HL-60 (cell line): ENCODE results near the gene KCNAB1.

Source experiments
- DNase-seq, 2 experiments: peaks; one replicate each; pipeline ENCODE4 v3.0.0-alpha.2; 2010 to 2020; ENCODE audit warnings: low read depth in 1 of 2, low spot score in 1 of 2
- H3K27ac ChIP-seq: fragments of 250-450 bp; sonication (Bioruptor Pico); replicated peaks from 2 replicates; pipeline ENCODE4 v1.5.1; 2020; ENCODE audit warnings: mild to moderate bottlenecking, moderate library complexity
- H3K27me3 ChIP-seq: fragments of 250-450 bp; sonication (Bioruptor Pico); 2 replicates; pipeline ENCODE4 v1.5.1; 2021; ENCODE audit warnings: mild to moderate bottlenecking, moderate library complexity; ENCODE audit not compliant: insufficient read depth, poor library complexity, severe bottlenecking
- H3K4me3 ChIP-seq: replicated peaks from 2 replicates; pipeline ENCODE4 v1.5.1; 2011; ENCODE audit warnings: mild to moderate bottlenecking, control low read depth, low read length; ENCODE audit not compliant: insufficient read depth
- CTCF ChIP-seq: IDR thresholded peaks from one replicate; pipeline ENCODE4 v1.5.1; 2011; ENCODE audit warnings: low read length, control low read depth, inconsistent platforms; ENCODE audit not compliant: insufficient read depth
- GABPA ChIP-seq: IDR thresholded peaks from 2 replicates; pipeline ENCODE4 v1.6.1; 2012; ENCODE audit warnings: low read depth
- POLR2AphosphoS5 ChIP-seq: IDR thresholded peaks from 2 replicates; pipeline ENCODE4 v1.6.1; 2012; ENCODE audit warnings: low read depth
- REST ChIP-seq: IDR thresholded peaks from 2 replicates; pipeline ENCODE4 v1.6.1; 2012; ENCODE audit warnings: low read depth; ENCODE audit not compliant: insufficient replicate concordance
- SPI1 ChIP-seq: IDR thresholded peaks from 2 replicates; pipeline ENCODE4 v1.6.1; 2012; ENCODE audit warnings: low read depth, mild to moderate bottlenecking, borderline replicate concordance

Gene KCNAB1

GRCh38 chr3:156108616-156109015 lies 11.8 kb upstream of the KCNAB1 start:
- H3K4me3 ChIP-seq, result no peak overlapping the region
- no peak for DNase-seq
- no peaks in the 10 kb centered on the region for H3K27me3 ChIP-seq
- no peak overlapping the region for H3K27ac ChIP-seq
- TF ChIP-seq REST (no peak), POLR2AphosphoS5 (no peak), SPI1 (no peak), GABPA (no peak), CTCF (no peak)

DNA sequence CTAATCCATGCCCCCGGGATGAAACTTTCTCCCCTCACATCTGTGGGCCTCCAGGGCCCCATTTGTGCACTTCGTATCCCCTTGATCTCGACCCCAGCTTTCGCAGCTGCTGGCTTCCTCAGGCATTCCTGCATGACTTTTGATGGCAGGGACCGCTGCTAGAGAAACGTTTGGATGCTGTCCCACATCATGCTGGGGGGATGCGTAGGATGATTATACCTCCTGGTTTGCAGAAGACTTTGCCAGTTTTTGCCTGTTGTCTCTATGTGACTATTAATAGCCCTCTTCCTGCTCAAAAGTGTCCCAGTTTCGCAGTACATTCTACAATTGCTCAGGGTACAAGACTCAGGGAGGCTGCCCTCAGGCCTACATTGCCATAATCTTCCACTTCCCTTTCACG lies 10.4 kb upstream of the KCNAB1 start:
- TF ChIP-seq CTCF (no peak), POLR2AphosphoS5 (no peak), GABPA (no peak), REST (no peak), SPI1 (no peak)
- Histone ChIP-seq H3K27ac (no peak overlapping the region), H3K4me3 (no peak overlapping the region), H3K27me3 (peaks cover 2% of the 10 kb centered on the region)
- DNase-seq, result no peak

GRCh38 chr3:156126467-156126866 lies 6.1 kb downstream of the KCNAB1 start:
- H3K27me3 ChIP-seq, result peaks cover 19% of the 10 kb centered on the region
- TF ChIP-seq GABPA (no peak), REST (no peak), SPI1 (no peak), POLR2AphosphoS5 (no peak), CTCF (no peak)

More at GRCh38 chr3:156126467-156126866, 6.1 kb downstream of the KCNAB1 start:
- Histone ChIP-seq H3K27ac (no peak overlapping the region), H3K4me3 (no peak overlapping the region)
- DNase-seq, result no peak
